Endodermal cell (in vitro differentiated cells): ENCODE results near the gene MYH7. TPM values are rescaled to one million over a fixed set of nuclear protein-coding genes. Genes with fewer than 3 reads are reported as not detected.

Experiments used
- DNase-seq: peaks from one replicate; pipeline ENCODE4 v3.0.0-alpha.2; 2017
- H3K27ac ChIP-seq: 2 replicates; pipeline ENCODE4 v1.5.1; 2013; ENCODE audit warnings: mild to moderate bottlenecking, low read depth, low read length, moderate library complexity
- H3K27me3 ChIP-seq: 2 replicates; pipeline ENCODE4 v1.6.1; 2013; ENCODE audit warnings: mild to moderate bottlenecking, low read length, moderate library complexity; ENCODE audit not compliant: insufficient read depth, control insufficient read depth, poor library complexity, severe bottlenecking
- H3K36me3 ChIP-seq: 2 replicates; pipeline ENCODE4 v1.7.0; 2013; ENCODE audit warnings: mild to moderate bottlenecking, low read length, moderate library complexity; ENCODE audit not compliant: control insufficient read depth, insufficient read depth
- H3K4me1 ChIP-seq: one replicate; pipeline ENCODE4 v1.7.0; 2013; ENCODE audit warnings: low read length; ENCODE audit not compliant: control insufficient read depth, insufficient read depth
- H3K4me3 ChIP-seq: 2 replicates; pipeline ENCODE4 v1.5.1; 2013; ENCODE audit warnings: mild to moderate bottlenecking, low read length, moderate library complexity
- H3K9ac ChIP-seq: 2 replicates; pipeline ENCODE4 v1.6.1; 2013; ENCODE audit warnings: mild to moderate bottlenecking, low read length, moderate library complexity; ENCODE audit not compliant: poor library complexity, severe bottlenecking; ENCODE audit errors: extremely low read depth
- H3K9me3 ChIP-seq: 2 replicates; pipeline ENCODE4 v1.6.1; 2013; ENCODE audit warnings: mild to moderate bottlenecking, low read length, moderate library complexity; ENCODE audit not compliant: control insufficient read depth
- H3K27ac Mint-ChIP-seq: 2 replicates; pipeline ENCODE4 v1.8.0; 2020; ENCODE audit warnings: mixed read lengths
- H3K27me3 Mint-ChIP-seq: 2 replicates; pipeline ENCODE4 v1.8.0; 2021; ENCODE audit warnings: mild to moderate bottlenecking, mixed read lengths; ENCODE audit not compliant: insufficient read depth
- H3K36me3 Mint-ChIP-seq: 2 replicates; pipeline ENCODE4 v1.8.0; 2020; ENCODE audit warnings: low read depth, mixed read lengths
- H3K4me1 Mint-ChIP-seq: 2 replicates; pipeline ENCODE4 v1.8.0; 2020; ENCODE audit warnings: mixed read lengths
- H3K4me3 Mint-ChIP-seq: 2 replicates; pipeline ENCODE4 v1.8.0; 2020; ENCODE audit warnings: mild to moderate bottlenecking, moderate library complexity, mixed read lengths
- H3K9me3 Mint-ChIP-seq: 2 replicates; pipeline ENCODE4 v1.8.0; 2020; ENCODE audit warnings: mild to moderate bottlenecking, mixed read lengths
- WGBS, 2 experiments: methylation state at CpG; one replicate each; pipeline versions ENCODE4 v1.1.5 to v1.1.7; 2013; ENCODE audit warnings: missing lambda C conversion rate in 2 of 2, mixed read lengths in 1 of 2; ENCODE audit not compliant: insufficient coverage in 1 of 2, insufficient read length in 1 of 2; 5-methylcytosine and 5-hydroxymethylcytosine counted together
- total RNA-seq, 2 donors: library from RNA; stranded (reverse); fragmentation: NEBNext Ultra II Directional in 1 of 2; extraction: Animal tissue kit (Norgen Biotek cat#: 25700) in 1 of 2; gene quantifications; 2 replicates in 1 of 2; 3 replicates in 1 of 2; pipeline ENCODE4 v1.2.1, GENCODE V29; 2021
- TF ChIP-seq, protein P1 (sequence below): fragments of 200-600 bp; sonication (generic); conservative IDR thresholded peaks from 2 replicates; pipeline ENCODE4 v1.5.0; 2021; ENCODE audit warnings: antibody characterized with exemption, mild to moderate bottlenecking

MYH7 gene
- total RNA-seq, 2 donors from 2014 or later: 0.55 TPM; not detected in 1

DNA sequence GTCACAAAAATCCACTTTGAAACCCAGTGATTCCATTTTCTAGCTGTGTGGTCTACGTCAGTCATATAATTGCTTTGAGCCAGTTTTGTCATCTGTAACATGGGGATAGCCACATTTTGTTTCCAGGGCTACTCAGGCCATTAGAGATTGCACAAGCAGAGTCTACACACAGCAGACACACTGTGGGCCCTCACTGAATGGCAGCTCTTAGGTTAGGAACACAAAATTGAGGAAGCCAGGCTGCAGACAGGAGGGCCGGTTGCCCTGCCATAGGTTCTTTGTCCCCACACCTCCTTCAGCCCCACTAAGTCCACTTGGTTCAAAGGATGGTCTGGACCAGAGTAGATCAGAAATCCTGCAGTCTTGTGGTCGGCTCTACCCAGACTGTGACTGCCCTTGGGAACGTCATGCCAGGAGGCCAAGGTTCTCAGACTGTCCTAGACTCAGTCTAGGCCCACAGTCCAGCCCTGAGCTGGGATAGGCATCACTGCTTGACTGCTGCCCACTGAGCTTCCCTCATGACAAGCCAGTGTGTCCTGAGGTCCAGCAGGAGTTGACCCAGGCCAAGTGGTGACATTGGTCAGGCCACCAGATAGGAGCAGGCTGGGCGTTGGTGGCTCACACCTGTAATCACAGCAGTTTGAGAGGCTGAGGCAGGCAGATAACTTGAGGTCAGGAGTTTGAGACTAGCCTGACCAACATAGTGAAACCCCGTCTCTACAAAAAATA lies 3.8 kb upstream of the MYH7 start:
- 94 to 96% methylated on average over 5 to 6 of the region's 6 CpGs for WGBS, 2 experiments
- H3K4me1 Mint-ChIP-seq: peaks cover 32% of the 10 kb centered on the region
- DNase-seq: no peak
- no peak overlapping the region for H3K4me3 Mint-ChIP-seq
- no peaks in the 10 kb centered on the region for H3K36me3 ChIP-seq
- no peaks in the 10 kb centered on the region for H3K9me3 ChIP-seq
- no peak overlapping the region for H3K4me3 ChIP-seq
- peaks cover 19% of the 10 kb centered on the region for H3K27me3 Mint-ChIP-seq
- peak overlapping the region; percentile 90 for H3K27ac ChIP-seq
- TF ChIP-seq, protein P1, sequence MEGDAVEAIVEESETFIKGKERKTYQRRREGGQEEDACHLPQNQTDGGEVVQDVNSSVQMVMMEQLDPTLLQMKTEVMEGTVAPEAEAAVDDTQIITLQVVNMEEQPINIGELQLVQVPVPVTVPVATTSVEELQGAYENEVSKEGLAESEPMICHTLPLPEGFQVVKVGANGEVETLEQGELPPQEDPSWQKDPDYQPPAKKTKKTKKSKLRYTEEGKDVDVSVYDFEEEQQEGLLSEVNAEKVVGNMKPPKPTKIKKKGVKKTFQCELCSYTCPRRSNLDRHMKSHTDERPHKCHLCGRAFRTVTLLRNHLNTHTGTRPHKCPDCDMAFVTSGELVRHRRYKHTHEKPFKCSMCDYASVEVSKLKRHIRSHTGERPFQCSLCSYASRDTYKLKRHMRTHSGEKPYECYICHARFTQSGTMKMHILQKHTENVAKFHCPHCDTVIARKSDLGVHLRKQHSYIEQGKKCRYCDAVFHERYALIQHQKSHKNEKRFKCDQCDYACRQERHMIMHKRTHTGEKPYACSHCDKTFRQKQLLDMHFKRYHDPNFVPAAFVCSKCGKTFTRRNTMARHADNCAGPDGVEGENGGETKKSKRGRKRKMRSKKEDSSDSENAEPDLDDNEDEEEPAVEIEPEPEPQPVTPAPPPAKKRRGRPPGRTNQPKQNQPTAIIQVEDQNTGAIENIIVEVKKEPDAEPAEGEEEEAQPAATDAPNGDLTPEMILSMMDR: no peak
- peaks cover 36% of the 10 kb centered on the region for H3K4me1 ChIP-seq
- H3K27ac Mint-ChIP-seq: no peak overlapping the region
- no peaks in the 10 kb centered on the region for H3K36me3 Mint-ChIP-seq
- H3K27me3 ChIP-seq: no peaks in the 10 kb centered on the region
- H3K9ac ChIP-seq: no peak overlapping the region
- H3K9me3 Mint-ChIP-seq: no peaks in the 10 kb centered on the region

DNA sequence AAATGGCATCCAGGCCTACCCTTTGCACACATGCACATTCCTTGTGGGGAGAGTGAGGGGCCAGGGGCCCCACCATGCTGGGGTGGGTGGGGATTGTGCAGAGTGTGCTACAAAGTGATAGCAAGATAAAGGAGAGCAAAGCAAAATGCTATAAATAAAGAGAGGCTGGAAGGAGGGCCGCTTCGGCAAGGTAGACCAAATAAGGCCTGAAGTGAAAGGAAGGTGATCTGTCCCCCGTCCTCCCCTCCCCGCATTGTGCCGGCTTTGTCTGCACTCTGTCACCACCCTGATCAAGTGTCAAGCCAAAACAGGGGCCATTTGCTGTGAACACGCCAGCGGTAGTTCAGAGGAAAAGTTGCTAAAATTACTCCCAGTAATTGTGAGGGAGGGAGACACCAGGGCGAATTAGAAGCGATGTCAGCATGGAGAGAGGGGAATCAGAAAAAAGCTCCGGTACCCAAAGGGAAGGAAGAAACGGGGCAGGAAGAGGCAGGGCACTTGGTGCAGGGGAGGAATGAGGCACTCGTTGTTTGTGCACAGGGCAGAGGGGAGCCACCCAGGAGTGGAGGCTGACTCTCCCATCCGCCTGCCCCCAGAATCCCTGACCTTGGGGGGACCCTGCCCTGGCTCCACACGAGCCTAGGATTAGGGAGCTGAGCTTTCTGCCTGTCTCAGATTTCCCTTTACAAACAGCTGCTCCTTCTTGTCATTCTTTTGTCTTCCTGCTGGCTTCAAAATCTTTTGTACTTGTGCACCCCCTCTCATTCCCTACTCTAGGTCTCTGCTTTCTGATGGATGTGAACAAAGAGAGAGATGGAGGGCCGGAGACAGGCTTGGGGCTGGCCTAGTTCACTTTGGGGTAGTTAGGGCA lies 2.9 kb upstream of the MYH7 start:
- Histone ChIP-seq H3K9ac (no peak overlapping the region), H3K4me1 (peaks cover 32% of the 10 kb centered on the region), H3K36me3 (no peaks in the 10 kb centered on the region), H3K27me3 (no peaks in the 10 kb centered on the region), H3K4me3 (no peak overlapping the region), H3K27ac (peak overlapping the region; percentile 90), H3K9me3 (no peaks in the 10 kb centered on the region)
- Mint-ChIP-seq H3K36me3 (no peaks in the 10 kb centered on the region), H3K27ac (no peak overlapping the region), H3K27me3 (peaks cover 21% of the 10 kb centered on the region), H3K9me3 (no peaks in the 10 kb centered on the region), H3K4me3 (no peak overlapping the region), H3K4me1 (peaks cover 24% of the 10 kb centered on the region)
- 69 to 81% methylated on average over 7 to 15 of the region's 15 CpGs for WGBS, 2 experiments
- TF ChIP-seq, protein P1: no peak
- DNase-seq: peak; percentile 42

DNA sequence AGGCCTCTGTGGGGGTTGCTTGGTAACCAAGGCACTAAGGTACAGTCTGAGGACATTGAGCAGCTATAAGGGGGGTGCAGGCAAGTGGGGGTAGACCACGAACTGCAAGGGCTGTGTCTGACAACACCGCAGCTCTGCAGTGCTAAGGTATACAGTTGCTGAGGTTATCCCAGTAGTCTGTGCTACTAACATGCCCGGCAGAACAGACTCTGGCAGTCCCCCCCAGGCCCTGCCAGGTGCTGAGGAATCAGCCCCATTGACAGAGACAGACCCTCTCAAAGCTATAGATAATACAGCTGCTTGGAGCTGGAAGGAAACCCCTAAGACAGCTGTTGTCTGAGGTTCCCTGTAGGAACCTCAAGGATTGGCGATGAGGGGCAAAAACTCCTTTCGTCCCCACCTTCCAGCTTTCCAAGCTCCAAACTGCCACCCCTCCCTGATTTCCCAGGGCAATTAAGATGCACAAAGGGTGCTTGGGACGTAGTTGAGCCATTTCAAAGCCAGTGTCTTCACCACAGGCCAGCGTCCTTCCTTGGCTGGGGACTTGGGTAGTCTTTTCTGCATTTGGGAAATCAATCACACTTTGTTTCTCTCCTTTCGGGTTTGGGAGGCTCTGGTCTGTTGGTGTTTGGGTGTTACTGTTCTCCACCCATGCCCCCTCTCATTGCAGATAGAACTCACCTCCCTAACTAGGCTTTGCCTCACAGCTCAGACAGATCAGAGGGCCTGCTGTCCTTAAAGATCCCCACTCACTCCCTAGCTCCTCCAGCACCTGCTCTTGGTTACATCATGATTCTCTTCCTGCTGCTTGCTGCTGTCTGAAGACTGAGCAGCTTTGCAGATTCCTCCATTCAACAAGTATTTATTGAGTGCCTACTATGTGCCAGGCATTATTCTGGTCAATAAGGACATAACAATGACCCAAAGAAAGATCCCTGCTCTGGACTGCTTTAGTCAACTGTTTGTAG lies 2.0 kb upstream of the MYH7 start:
- 87 to 90% methylated on average over 5 to 7 of the region's 8 CpGs for WGBS, 2 experiments
- Mint-ChIP-seq H3K4me3 (no peak overlapping the region), H3K9me3 (no peaks in the 10 kb centered on the region), H3K27ac (no peak overlapping the region), H3K36me3 (no peaks in the 10 kb centered on the region), H3K4me1 (peaks cover 15% of the 10 kb centered on the region), H3K27me3 (peaks cover 23% of the 10 kb centered on the region)
- no peaks in the 10 kb centered on the region for H3K36me3 ChIP-seq
- H3K9me3 ChIP-seq: no peaks in the 10 kb centered on the region
- no peak overlapping the region for H3K4me3 ChIP-seq
- H3K4me1 ChIP-seq: peaks cover 23% of the 10 kb centered on the region
- TF ChIP-seq, protein P1: no peak
- H3K9ac ChIP-seq: no peak overlapping the region
- peak; percentile 37 for DNase-seq
- no peaks in the 10 kb centered on the region for H3K27me3 ChIP-seq
- H3K27ac ChIP-seq: peak overlapping the region; percentile 90
